GM18511 (cell line): ENCODE data around the gene USP3.

Source experiments
- ATAC-seq: cut with Tn5 transposase; IDR thresholded peaks from one replicate; pipeline ENCODE4 v1.9.1; 2021; ENCODE audit warnings: mild to moderate bottlenecking, moderate library complexity; ENCODE audit not compliant: unreplicated experiment

Gene USP3

GRCh38 chr15:63582179-63582578, 77.8 kb downstream of the USP3 start:
- no peak for ATAC-seq

- ATAC-seq = no peak
Observed at GRCh38 chr15:63582718-63583426, 78.5 kb downstream of the USP3 start.

DNA sequence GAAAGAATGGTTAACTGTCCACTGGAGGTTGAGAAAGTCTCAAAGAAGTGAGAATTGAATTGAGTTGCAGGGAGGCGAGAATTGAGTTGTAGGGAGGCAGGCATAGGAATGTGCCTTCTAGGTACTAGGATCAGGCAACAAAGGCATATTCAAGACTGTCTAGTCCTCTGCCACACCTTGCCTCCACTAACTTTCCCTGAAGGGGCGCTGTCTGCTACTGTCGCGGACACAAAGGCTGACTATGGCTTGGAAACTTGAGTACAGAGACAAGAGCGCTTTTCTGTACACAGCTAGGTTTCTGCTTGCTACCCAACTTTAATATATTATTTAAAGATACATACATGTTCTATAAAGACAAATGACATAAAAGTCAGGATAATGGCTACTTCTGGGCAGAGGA, 82.4 kb downstream of the USP3 start:
- ATAC-seq = no peak

DNA sequence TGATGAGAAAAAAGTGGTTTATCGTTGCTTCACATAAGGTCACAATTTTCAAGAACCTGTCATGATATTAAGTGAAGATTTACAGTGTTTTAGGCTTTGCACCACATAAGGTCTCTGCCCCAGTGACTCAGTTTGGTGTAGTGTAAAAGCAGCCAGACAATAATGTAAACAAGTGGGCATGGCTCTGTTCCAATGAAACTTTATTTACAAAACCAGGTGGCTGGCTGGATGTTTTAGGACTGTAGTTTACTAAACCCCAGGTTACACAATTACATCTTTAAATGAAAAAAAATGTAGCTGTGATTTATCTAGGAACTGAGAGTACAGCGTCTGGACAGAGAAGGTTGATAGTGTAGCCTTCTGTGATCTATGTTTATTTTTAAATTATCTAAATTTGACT, 83.1 kb downstream of the USP3 start:
- no peak for ATAC-seq

GRCh38 chr15:63588826-63589225, 84.4 kb downstream of the USP3 start:
- ATAC-seq = no peak

- no peak for ATAC-seq
Observed at GRCh38 chr15:63593705-63594671, 89.6 kb downstream of the USP3 start.

DNA sequence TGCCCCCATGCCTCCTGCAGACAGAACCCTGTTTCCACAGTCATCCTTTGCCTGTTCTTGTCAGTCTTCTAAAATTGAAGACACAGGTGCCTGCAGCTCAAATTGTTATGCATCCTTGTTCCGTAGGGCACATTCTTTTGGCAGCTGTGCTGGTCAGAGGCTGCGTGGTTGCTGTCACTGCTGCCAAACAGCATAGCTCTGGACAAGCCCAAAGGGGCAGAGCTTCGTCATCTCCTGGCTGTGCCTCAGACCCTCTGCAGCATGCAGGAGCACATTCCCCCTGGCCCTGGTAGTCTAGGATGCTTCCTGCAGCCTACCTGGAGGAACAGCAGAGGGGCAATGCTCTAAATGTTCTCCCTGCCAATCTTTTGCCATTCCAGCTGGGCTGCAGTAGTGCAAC, 90.7 kb downstream of the USP3 start:
- ATAC-seq = no peak

GRCh38 chr15:63595688-63596087, 91.3 kb downstream of the USP3 start:
- no peak for ATAC-seq

GRCh38 chr15:63596676-63597037, 92.3 kb downstream of the USP3 start:
- ATAC-seq = no peak

GRCh38 chr15:63597038-63597790, 92.8 kb downstream of the USP3 start, which contains the start of gene FBXL22:
Gene FBXL22, plus strand, starts transcription at chr15:63597387. Its CDS starts 6 bp downstream, at chr15:63597393.
- no peak for ATAC-seq

DNA sequence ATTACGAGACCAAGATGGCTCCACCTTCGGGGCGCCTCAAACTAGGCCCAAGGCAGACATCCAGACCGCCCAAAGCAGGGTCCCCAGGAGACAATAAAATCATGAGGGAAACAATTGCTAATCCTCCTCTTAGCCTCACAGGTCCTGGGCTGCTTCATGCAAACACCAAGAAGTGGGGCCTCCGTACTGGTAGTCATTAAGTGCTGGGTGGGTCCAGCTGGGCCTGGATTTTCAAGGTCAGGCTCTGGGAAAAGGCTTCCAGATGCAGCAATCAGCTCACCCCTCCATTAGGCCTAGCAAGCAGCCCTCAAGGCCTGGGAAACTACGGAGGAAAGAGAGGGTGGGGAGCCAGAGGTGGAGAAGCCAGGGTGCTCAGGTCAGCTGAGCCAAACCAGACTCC, 93.4 kb downstream of the USP3 start:
- no peak for ATAC-seq

DNA sequence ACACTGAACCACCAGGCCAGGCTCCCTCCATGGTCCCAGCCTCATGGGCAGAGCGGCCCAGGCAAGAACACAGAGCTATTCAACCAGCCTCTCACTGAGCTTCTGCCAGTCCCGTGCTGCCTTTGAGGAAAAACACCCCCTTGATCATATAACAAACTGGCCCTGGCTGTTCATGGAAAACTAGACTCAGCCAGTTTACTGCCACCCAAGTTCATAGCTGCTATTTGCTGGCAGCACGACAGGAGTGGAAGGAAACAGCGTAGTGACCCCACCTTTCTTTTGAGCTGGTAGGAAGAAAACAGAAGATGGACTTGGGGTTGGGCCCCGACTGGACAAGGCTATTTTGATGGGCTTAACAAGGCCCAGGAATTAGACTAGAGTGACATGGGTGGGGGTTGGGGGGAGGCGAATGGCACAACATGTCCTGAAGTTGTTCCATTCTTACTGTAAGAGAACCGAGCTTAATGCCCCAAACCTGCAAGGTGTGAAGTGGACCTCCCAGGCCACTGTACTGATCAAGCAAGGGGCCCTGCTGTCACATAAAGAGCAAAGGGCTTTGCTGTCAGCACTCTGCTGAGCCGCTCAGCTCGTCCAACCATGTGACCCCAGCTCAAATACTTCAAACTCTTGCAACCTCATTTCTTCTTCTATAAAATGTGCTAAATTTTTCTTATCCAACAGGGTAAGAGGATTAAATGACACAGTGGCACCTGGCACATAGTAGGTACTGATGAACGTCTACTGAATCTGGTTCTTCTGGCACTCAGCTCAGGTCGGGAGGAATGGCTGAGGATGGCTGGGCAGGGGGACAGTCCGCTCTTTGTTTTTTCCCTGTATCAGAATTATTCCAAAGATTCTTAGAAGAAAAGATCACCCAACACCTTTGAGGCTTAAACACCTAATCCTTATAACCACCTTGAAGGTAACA, 94.3 kb downstream of the USP3 start:
- ATAC-seq = no peak

GRCh38 chr15:63599401-63600000, 95.1 kb downstream of the USP3 start:
- no peak for ATAC-seq

DNA sequence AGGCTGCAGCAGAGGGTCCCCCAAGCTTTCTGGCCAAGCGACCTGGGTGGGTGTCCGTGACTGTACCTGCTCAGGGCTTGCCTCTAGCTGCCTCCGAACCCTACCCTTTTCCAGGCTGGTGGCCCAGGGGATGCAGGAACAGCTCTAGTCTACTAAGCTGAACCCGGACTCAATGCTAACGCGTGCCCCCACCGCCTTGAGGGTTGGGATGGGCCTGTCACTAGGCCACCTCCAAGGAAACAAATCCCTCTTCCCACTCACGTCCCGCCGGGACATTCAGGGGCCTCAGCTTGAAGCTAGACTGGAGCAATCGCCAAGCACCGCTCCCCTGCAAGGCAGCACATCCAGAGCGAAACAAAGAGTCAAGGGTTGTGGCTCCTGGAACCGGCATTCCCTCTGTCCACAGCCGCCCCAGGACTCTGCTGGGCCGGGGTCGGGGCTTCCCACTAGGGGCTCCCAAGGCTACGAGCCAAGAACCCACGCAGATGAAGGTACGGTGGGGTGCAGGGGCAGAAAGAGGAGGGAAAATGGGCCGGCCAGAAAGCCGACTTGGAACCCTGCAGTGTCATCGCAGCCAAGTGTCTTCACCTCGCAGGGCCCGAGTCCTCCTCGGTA, 95.7 kb downstream of the USP3 start:
- no peak for ATAC-seq

DNA sequence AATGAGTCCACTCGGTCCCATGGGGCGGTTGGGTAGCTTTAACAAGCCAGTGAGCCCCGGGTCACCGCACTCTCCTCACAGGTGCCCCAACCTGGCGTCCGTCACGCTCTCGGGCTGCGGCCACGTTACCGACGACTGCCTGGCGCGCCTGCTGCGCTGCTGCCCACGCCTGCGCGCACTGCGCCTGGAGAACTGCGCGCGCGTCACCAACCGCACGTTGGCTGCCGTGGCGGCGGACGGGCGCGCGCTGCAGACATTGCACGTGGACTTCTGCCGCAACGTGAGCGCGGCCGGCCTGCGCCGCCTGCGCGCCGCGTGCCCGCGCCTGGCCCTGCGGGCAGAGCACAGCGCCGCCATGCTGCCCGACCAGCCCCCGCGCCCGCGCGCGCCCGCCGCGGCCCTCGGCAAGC, 96.2 kb downstream of the USP3 start:
- peak; percentile 72 for ATAC-seq

GRCh38 chr15:63601026-63601703, 96.8 kb downstream of the USP3 start:
- peak; percentile 31 for ATAC-seq

GRCh38 chr15:63601704-63602185, 97.4 kb downstream of the USP3 start:
- no peak for ATAC-seq

DNA sequence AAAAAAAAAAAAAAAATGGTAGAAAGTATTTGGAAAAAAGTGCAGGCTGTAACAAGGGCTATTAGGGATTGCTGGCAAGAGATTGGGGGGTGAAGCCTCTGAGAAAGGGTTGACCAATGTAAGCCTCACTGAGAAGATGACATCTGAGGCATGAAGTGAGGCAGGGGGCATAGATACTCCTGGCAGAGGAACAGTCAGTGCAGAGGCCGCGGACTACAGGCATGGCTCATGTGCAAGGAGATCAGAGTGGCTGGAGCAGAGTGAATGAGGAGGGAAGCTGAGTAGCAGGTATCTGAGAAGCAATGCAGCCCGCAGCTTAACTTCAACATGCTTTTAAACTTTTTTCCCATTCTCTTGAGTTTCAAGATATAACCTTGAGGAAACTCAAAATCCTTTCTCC, 98.2 kb downstream of the USP3 start:
- no peak for ATAC-seq

DNA sequence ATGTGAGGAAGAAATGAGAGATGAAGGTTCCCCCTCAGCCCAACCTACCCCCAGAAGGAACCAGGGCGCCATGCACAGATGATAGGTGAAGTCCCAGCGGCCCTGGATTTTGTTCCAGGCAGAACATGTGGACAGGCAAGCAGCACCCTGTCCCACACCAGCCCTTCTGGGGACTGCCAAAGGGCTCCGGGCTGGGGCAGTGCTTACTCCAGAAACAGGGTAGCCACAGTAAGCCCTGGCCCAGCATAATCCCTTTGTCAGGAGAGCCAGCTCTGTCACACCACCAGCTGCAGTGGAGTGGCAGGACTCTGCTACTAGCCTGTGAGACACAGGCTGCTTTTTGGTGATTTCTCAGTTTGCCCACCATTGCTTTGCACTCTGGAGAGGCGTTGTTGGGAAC, 99.1 kb downstream of the USP3 start:
- no peak for ATAC-seq
